ENCODE results near the gene PHF2. TPM values are rescaled to one million over a fixed set of nuclear protein-coding genes. Genes with fewer than 3 reads are reported as not detected.

The PHF2 gene
- total RNA-seq, 4 donors from 2014 or later: 21.1 to 38.2 (median 21.3) TPM

- intact Hi-C loops (cut with DNase I; ENCODE audit: low total_unique reads): no loop called here
- WGBS, 2 donors (ENCODE audit: low coverage in 1 of 2): 84 to 100% methylated on average over 1 to 13 of the region's 13 CpGs
- no peak for TF ChIP-seq POLR2A (IDR thresholded peaks at IDR 0.05)
- no peak for TF ChIP-seq EP300 (IDR thresholded peaks at IDR 0.05; ENCODE audit: low read depth)
- no peak for TF ChIP-seq POLR2AphosphoS5 (IDR thresholded peaks at IDR 0.05)
- TF ChIP-seq CTCF (IDR thresholded peaks at IDR 0.05): no peak
These were observed 145.1 kb downstream of the PHF2 start for GRCh38 chr9:93721417-93721965.

GRCh38 chr9:93724852-93725251 is 148.5 kb downstream of the PHF2 start:
- no peak overlapping the region for H3K4me3 ChIP-seq
- H3K9me3 ChIP-seq: no peaks in the 10 kb centered on the region
- no peaks in the 10 kb centered on the region for H3K36me3 ChIP-seq
- TF ChIP-seq POLR2A (IDR thresholded peaks at IDR 0.05) (no peak), POLR2AphosphoS5 (IDR thresholded peaks at IDR 0.05) (peak in 1 of 3 donors; percentile 42)
- DNase-seq: no peak
- H3K27ac ChIP-seq: peak overlapping the region in 1 of 4 donors; percentile 21
- intact Hi-C loops (cut with DNase I; ENCODE audit: low total_unique reads): no loop called here
- WGBS, 2 donors (ENCODE audit: low coverage in 1 of 2): 64 to 80% methylated on average over 1 to 4 of the region's 4 CpGs
- in situ Hi-C loops (cut with MboI; ENCODE audit: low pct_ligation_motif_present in 1 of 4, low pct_unique_long_range_greater_than_20kb in 1 of 4, low sequenced_read_pairs in 3 of 4): no loop called here
- H3K27me3 ChIP-seq: peaks cover 5% of the 10 kb centered on the region
- no peaks in the 10 kb centered on the region for H3K4me1 ChIP-seq

More at GRCh38 chr9:93721417-93721965, 145.1 kb downstream of the PHF2 start:
- Histone ChIP-seq H3K9me3 (no peaks in the 10 kb centered on the region), H3K4me3 (no peak overlapping the region), H3K36me3 (no peaks in the 10 kb centered on the region), H3K4me1 (no peaks in the 10 kb centered on the region), H3K27me3 (no peaks in the 10 kb centered on the region), H3K27ac (no peak overlapping the region)
- in situ Hi-C loops (cut with MboI; ENCODE audit: low pct_ligation_motif_present in 1 of 4, low pct_unique_long_range_greater_than_20kb in 1 of 4, low sequenced_read_pairs in 3 of 4): no loop called here
- DNase-seq: no peak

- WGBS, 2 donors (ENCODE audit: low coverage in 1 of 2): 65% methylated on average over 6 of the region's 6 CpGs; no CpG with 5 or more reads in 1 of the 2 donors
- Histone ChIP-seq H3K27me3 (peaks cover 8% of the 10 kb centered on the region), H3K9me3 (no peaks in the 10 kb centered on the region), H3K27ac (no peak overlapping the region), H3K4me3 (no peak overlapping the region), H3K36me3 (no peaks in the 10 kb centered on the region), H3K4me1 (no peaks in the 10 kb centered on the region)
- TF ChIP-seq EP300 (IDR thresholded peaks at IDR 0.05; ENCODE audit: low read depth): no peak
- no peak for TF ChIP-seq CTCF (IDR thresholded peaks at IDR 0.05)
- TF ChIP-seq POLR2A (IDR thresholded peaks at IDR 0.05): no peak
- no peak for TF ChIP-seq POLR2AphosphoS5 (IDR thresholded peaks at IDR 0.05)
- intact Hi-C loops (cut with DNase I; ENCODE audit: low total_unique reads) (no loop called here), in situ Hi-C loops (cut with MboI; ENCODE audit: low pct_ligation_motif_present in 1 of 4, low pct_unique_long_range_greater_than_20kb in 1 of 4, low sequenced_read_pairs in 3 of 4) (no loop called here)
- no peak for DNase-seq
These were observed 149.0 kb downstream of the PHF2 start for GRCh38 chr9:93725382-93725781.

GRCh38 chr9:93726147-93726546 is 149.8 kb downstream of the PHF2 start:
- intact Hi-C loops (cut with DNase I; ENCODE audit: low total_unique reads): no loop called here
- Histone ChIP-seq H3K36me3 (no peaks in the 10 kb centered on the region), H3K27me3 (peaks cover 13% of the 10 kb centered on the region), H3K4me1 (no peaks in the 10 kb centered on the region), H3K9me3 (no peaks in the 10 kb centered on the region), H3K27ac (no peak overlapping the region), H3K4me3 (no peak overlapping the region)
- no peak for TF ChIP-seq EP300 (IDR thresholded peaks at IDR 0.05; ENCODE audit: low read depth)
- no peak for TF ChIP-seq POLR2A (IDR thresholded peaks at IDR 0.05)
- TF ChIP-seq POLR2AphosphoS5 (IDR thresholded peaks at IDR 0.05): no peak
- no peak for TF ChIP-seq CTCF (IDR thresholded peaks at IDR 0.05)
- in situ Hi-C loops (cut with MboI; ENCODE audit: low pct_ligation_motif_present in 1 of 4, low pct_unique_long_range_greater_than_20kb in 1 of 4, low sequenced_read_pairs in 3 of 4): no loop called here
- DNase-seq: no peak
- WGBS, 2 donors (ENCODE audit: low coverage in 1 of 2): 88% methylated on average over 7 of the region's 7 CpGs; no CpG with 5 or more reads in 1 of the 2 donors

Other genes with a start within 250 kb of the PHF2 start
- 100 to 1,000 TPM; 122 to 244 (median 180) TPM for gene FAM120A, start 124.9 kb upstream of the PHF2 start, total RNA-seq
- gene FAM120AOS, start 123.0 kb upstream of the PHF2 start, total RNA-seq: 100 to 1,000 TPM in 1 of 4 donors, 10 to 100 TPM in 3; 68.9 to 108 (median 86.4) TPM